ENCODE results near the gene EFHC1.

GRCh38 chr6:52508261-52508739 lies 88.2 kb downstream of the EFHC1 start:
- TF ChIP-seq CTCF (IDR thresholded peaks at IDR 0.05 in 8 of 11, conservative IDR thresholded peaks at IDR 0.05 in 3 of 11) (no peak), POLR2A (IDR thresholded peaks at IDR 0.05) (no peak), POLR2AphosphoS5 (IDR thresholded peaks at IDR 0.05) (no peak)
